GM13977 (cell line): ENCODE results near the gene DLG5.

Source experiments
- DNase-seq: peaks from one replicate; pipeline ENCODE4 v3.0.0; 2012; ENCODE audit warnings: low spot score
- in situ Hi-C: fragments of 300-500 bp; cut with MboI; formaldehyde crosslinking; loops from one replicate; pipeline ENCODE4 v1.12.0; 2022; ENCODE audit warnings: low sequenced_read_pairs, low pct_unique_long_range_greater_than_20kb, mixed read lengths, inconsistent platforms; ENCODE audit not compliant: unreplicated experiment
- TF ChIP-seq, protein P1 (sequence below): IDR thresholded peaks from 2 replicates; pipeline ENCODE4 v1.5.1; 2012; ENCODE audit warnings: mild to moderate bottlenecking, control low read depth; ENCODE audit not compliant: insufficient read depth; ENCODE audit errors: extremely low read depth, missing control alignments

The DLG5 gene

DNA sequence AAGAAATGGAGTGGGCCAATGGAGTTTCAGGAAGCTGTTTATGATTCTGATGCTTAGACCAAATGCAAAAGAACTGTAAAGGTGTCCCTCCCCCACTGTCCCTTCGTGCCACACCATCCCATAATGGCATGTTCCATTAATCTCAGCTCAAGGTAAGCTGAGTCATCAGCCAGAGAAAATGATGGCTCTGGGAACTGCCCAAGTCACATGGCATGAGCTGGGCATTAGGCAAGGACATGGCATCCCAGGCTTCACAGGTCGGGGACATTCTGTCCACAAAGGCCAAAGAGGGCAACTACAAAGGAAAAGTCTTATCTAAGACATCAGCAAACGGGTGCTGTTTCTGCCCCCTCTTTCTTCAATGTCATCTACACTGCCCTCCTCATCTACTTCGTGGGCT lies 44.9 kb downstream of the DLG5 start:
- TF ChIP-seq, protein P1, sequence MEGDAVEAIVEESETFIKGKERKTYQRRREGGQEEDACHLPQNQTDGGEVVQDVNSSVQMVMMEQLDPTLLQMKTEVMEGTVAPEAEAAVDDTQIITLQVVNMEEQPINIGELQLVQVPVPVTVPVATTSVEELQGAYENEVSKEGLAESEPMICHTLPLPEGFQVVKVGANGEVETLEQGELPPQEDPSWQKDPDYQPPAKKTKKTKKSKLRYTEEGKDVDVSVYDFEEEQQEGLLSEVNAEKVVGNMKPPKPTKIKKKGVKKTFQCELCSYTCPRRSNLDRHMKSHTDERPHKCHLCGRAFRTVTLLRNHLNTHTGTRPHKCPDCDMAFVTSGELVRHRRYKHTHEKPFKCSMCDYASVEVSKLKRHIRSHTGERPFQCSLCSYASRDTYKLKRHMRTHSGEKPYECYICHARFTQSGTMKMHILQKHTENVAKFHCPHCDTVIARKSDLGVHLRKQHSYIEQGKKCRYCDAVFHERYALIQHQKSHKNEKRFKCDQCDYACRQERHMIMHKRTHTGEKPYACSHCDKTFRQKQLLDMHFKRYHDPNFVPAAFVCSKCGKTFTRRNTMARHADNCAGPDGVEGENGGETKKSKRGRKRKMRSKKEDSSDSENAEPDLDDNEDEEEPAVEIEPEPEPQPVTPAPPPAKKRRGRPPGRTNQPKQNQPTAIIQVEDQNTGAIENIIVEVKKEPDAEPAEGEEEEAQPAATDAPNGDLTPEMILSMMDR, result no peak
- no peak for DNase-seq
- in situ Hi-C loops, result no loop called here

DNA sequence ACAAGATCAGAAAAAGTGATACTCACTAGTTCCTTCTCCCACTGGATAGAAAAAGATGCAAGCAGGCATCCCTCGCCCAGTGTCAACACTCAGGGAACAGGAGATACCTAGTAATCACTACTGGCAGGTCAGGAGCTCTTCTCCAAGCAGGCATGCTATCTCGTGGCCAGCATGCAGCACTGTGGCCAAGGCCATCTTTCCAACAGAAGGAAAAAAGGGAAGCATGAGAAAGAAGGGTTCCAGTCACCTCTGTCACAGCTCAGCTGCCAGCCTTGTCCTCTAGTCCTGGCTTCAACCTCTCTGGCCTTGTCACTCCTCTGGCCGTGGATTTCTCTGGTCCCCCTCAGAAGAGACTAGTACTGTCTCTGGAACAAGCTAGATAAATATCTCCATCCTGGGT lies 45.3 kb downstream of the DLG5 start:
- DNase-seq, result no peak
- in situ Hi-C loops, result no loop called here
- TF ChIP-seq, protein P1, result no peak

DNA sequence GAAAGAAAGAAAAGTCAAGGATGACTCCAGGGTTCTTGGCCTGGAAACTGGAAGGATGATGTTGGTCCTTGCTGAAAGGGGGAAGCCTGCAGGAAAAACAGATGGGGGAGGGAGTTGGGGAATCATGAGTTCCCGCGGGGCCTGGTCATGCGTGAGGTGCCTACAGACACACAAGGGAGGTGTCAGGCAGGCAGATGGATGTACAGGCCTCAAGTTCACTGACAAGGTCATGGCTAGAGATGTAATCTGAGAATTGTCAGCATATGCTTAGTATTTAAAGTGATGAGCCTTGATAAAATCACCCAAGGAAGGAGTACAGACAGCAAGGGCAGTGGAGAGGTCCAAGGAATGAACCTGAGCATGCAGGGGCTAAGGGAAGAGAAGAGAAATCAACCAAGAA lies 46.8 kb downstream of the DLG5 start:
- in situ Hi-C loops, result no loop called here
- no peak for DNase-seq
- TF ChIP-seq, protein P1, result no peak

DNA sequence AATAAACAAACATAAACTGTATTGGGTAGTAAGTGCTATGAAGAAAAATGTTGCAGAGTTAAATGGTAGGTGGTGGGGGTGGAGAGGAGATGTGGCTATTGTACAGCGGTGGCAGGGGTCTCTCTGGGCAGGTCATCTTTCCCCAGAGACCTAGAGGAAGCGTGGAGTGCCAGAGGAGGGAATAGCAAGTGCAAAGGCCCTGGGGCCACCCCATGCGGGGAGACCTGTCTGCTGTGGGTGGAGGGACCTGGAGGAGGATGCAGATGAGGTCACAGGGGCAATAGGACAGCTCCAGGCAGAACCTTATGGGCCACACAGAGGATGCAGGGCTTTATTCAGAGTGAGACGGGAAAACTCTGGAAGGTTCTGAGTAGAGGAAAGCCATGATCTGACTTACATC lies 47.5 kb downstream of the DLG5 start:
- DNase-seq, result no peak
- TF ChIP-seq, protein P1, result no peak
- in situ Hi-C loops, result no loop called here

DNA sequence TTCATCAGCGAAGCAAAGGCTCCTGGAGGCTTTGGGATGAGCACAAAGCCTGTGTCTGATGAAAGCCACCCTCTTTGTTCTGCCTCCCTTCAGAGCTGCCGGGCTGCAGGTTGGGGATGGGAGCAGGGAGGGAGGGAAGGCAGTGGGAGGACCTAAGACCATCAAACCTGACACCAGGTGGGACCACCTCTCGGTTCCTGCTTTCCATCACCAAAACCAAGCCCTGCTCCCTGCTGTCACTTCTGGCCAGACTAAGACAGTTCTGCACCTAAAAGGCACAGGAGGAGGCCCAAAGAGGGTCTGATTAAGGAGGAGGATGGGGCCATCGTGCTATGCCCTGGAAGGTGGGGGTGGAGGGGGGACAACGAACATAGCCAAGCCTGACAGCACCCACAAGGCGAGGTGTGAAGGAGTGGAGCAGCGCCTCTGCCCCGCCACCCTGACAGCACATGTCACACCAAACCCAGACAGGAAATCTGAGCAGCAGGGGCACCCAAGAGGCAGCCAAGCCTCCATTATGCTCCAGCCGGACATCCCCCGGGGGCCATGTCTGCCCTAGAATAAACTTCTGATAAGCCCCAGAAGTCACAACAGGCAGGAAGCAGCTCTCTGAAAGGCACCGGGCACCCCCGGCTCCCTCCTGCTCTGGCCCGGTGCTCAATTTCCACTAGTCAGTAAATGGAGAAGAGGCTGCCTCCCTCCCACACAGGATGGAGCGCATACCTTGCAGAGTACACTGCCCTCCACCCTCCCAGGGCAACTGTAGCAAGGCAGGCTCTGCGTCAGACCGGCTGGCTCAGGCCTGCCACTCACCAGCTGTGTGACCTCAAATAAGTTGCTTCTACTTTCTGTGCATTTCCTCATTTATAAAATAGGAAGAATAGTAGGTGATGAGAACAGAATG lies 48.9 kb downstream of the DLG5 start:
- peak; percentile 46 for DNase-seq
- TF ChIP-seq, protein P1, result no peak
- in situ Hi-C loops, result no loop called here

DNA sequence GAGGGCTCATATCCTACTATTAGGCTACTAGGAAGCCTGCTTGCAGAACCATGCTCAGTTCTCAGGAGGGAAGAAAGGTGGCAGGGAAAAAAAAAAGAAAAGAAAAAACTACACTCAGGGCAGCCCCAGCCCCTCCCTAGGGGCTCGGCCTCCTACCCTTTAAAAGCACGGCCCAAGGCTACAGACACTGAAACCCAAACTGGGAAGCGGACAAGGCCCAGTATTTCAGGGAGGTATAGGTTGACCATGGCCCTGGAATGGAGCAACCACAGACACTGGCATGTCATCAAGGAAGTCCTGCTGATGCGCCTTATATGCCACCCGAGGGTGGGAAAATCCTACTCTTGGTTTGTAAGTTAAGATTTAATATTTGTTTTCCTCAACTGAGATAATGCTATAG lies 50.8 kb downstream of the DLG5 start:
- no peak for DNase-seq
- TF ChIP-seq, protein P1, result no peak
- in situ Hi-C loops, result no loop called here
